ENCODE data around the gene NCKAP5.

DNA sequence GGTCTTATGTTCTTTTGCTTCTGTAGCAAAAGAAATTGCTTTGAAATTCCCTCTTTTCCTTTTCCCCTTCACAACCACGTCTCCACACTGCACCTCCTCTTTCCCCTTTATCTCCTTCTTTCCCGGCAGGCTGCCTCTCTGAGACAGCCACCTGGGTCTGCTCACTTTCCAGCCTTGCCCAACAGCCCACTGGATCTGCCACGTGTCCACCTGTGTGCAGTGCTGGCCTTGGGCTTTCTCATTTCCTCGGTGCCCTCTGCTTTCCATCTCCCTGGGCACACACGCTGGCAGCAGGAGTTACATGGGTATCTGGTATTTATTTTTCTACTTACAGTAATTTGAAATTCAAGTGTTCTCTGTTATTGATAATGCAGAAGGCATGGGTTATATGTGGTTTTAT lies 684.8 kb downstream of the NCKAP5 start:
- TF ChIP-seq, protein P1, sequence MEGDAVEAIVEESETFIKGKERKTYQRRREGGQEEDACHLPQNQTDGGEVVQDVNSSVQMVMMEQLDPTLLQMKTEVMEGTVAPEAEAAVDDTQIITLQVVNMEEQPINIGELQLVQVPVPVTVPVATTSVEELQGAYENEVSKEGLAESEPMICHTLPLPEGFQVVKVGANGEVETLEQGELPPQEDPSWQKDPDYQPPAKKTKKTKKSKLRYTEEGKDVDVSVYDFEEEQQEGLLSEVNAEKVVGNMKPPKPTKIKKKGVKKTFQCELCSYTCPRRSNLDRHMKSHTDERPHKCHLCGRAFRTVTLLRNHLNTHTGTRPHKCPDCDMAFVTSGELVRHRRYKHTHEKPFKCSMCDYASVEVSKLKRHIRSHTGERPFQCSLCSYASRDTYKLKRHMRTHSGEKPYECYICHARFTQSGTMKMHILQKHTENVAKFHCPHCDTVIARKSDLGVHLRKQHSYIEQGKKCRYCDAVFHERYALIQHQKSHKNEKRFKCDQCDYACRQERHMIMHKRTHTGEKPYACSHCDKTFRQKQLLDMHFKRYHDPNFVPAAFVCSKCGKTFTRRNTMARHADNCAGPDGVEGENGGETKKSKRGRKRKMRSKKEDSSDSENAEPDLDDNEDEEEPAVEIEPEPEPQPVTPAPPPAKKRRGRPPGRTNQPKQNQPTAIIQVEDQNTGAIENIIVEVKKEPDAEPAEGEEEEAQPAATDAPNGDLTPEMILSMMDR (IDR thresholded peaks at IDR 0.05): no peak
- no peak for TF ChIP-seq EP300 (IDR thresholded peaks at IDR 0.05)
